Testis (tissue), 3 donors: ENCODE results near the gene OVAAL. TPM values are rescaled to one million over a fixed set of nuclear protein-coding genes. Genes with fewer than 3 reads are reported as not detected.

ENCODE experiments used
- DNase-seq: peaks from one replicate; pipeline ENCODE4 v3.0.0-alpha.2; 2019
- H3K27ac ChIP-seq, 2 donors: fragments of 200-600 bp; sonication (generic); one replicate each; pipeline ENCODE4 v1.5.1; 2019
- H3K27me3 ChIP-seq: fragments of 200-600 bp; sonication (generic); one replicate; pipeline ENCODE4 v1.5.1; 2019
- H3K36me3 ChIP-seq: fragments of 200-600 bp; sonication (generic); one replicate; pipeline ENCODE4 v1.5.1; 2017; ENCODE audit warnings: low read depth; ENCODE audit errors: missing control alignments
- H3K4me1 ChIP-seq: fragments of 200-600 bp; sonication (generic); one replicate; pipeline ENCODE4 v1.5.1; 2019
- H3K4me3 ChIP-seq, 2 donors: fragments of 200-600 bp; sonication (generic); one replicate each; pipeline ENCODE4 v1.5.1; 2017 to 2019
- H3K9me3 ChIP-seq: fragments of 200-600 bp; sonication (generic); one replicate; pipeline ENCODE4 v1.5.1; 2017
- POLR2A ChIP-seq: fragments of 450-650 bp; IDR thresholded peaks from one replicate; pipeline ENCODE4 v1.6.1; 2017; ENCODE audit warnings: antibody characterized with exemption, mild to moderate bottlenecking, moderate library complexity
- WGBS, 2 donors: methylation state at CpG; one replicate each; pipeline ENCODE4 v1.1.5; 2018; 5-methylcytosine and 5-hydroxymethylcytosine counted together
- intact Hi-C: fragments of 100-400 bp; cut with DNase I; formaldehyde crosslinking; loops from one replicate; pipeline ENCODE4 v1.15.1; 2023; ENCODE audit warnings: low total_unique reads
- polyA plus RNA-seq: library from polyadenylated mRNA; stranded (reverse); fragments of 350-450 nt; fragmentation: Illumina TruSeq; extraction: RNeasy Lipid Tissue Mini Kit (QIAGEN cat#74804); gene quantifications from one replicate; pipeline ENCODE4 v1.2.3, GENCODE V29; 2014; ENCODE audit warnings: low read depth, low replicate concordance; ENCODE audit not compliant: insufficient read depth
- total RNA-seq, 2 donors: library from RNA; depleted of rRNA; stranded (reverse); fragments of >200 nt; gene quantifications; one replicate each; pipeline ENCODE4 v1.2.3, GENCODE V29; 2016
- TF ChIP-seq, protein P1 (sequence below), 3 experiments: fragments of 450-650 bp in 2 of 3; fragments of 200-600 bp in 1 of 3; sonication (generic) in 1 of 3; IDR thresholded peaks; one replicate each; pipeline ENCODE4 v1.5.1; 2016 to 2019; ENCODE audit warnings: antibody characterized with exemption in 3 of 3, mild to moderate bottlenecking in 2 of 3, moderate library complexity in 1 of 3

Gene OVAAL
- total and polyA plus RNA-seq, 3 donors from 2014 or later, result not detected

GRCh38 chr1:180571832-180572636 is 13.3 kb downstream of the OVAAL start:
- 92 to 94% methylated on average over 10 of the region's 10 CpGs for WGBS, 2 donors
- H3K36me3 ChIP-seq, result no peaks in the 10 kb centered on the region

GRCh38 chr1:180572760-180573159 is 14.0 kb downstream of the OVAAL start:
- 87 to 93% methylated on average over 4 of the region's 4 CpGs for WGBS, 2 donors
- Histone ChIP-seq H3K27ac (no peak overlapping the region), H3K4me3 (no peak overlapping the region), H3K4me1 (peaks cover 17% of the 10 kb centered on the region), H3K9me3 (no peaks in the 10 kb centered on the region), H3K27me3 (no peaks in the 10 kb centered on the region), H3K36me3 (no peaks in the 10 kb centered on the region)
- TF ChIP-seq, protein P1, sequence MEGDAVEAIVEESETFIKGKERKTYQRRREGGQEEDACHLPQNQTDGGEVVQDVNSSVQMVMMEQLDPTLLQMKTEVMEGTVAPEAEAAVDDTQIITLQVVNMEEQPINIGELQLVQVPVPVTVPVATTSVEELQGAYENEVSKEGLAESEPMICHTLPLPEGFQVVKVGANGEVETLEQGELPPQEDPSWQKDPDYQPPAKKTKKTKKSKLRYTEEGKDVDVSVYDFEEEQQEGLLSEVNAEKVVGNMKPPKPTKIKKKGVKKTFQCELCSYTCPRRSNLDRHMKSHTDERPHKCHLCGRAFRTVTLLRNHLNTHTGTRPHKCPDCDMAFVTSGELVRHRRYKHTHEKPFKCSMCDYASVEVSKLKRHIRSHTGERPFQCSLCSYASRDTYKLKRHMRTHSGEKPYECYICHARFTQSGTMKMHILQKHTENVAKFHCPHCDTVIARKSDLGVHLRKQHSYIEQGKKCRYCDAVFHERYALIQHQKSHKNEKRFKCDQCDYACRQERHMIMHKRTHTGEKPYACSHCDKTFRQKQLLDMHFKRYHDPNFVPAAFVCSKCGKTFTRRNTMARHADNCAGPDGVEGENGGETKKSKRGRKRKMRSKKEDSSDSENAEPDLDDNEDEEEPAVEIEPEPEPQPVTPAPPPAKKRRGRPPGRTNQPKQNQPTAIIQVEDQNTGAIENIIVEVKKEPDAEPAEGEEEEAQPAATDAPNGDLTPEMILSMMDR (IDR thresholded peaks at IDR 0.05), result no peak
- TF ChIP-seq POLR2A, result no peak
- intact Hi-C loops, result no loop called here
- DNase-seq, result no peak

More at GRCh38 chr1:180571832-180572636, 13.3 kb downstream of the OVAAL start:
- TF ChIP-seq POLR2A, result no peak
- Histone ChIP-seq H3K4me1 (peaks cover 17% of the 10 kb centered on the region), H3K4me3 (no peak overlapping the region), H3K9me3 (no peaks in the 10 kb centered on the region), H3K27ac (no peak overlapping the region), H3K27me3 (no peaks in the 10 kb centered on the region)
- no peak for DNase-seq
- intact Hi-C loops, result no loop called here

DNA sequence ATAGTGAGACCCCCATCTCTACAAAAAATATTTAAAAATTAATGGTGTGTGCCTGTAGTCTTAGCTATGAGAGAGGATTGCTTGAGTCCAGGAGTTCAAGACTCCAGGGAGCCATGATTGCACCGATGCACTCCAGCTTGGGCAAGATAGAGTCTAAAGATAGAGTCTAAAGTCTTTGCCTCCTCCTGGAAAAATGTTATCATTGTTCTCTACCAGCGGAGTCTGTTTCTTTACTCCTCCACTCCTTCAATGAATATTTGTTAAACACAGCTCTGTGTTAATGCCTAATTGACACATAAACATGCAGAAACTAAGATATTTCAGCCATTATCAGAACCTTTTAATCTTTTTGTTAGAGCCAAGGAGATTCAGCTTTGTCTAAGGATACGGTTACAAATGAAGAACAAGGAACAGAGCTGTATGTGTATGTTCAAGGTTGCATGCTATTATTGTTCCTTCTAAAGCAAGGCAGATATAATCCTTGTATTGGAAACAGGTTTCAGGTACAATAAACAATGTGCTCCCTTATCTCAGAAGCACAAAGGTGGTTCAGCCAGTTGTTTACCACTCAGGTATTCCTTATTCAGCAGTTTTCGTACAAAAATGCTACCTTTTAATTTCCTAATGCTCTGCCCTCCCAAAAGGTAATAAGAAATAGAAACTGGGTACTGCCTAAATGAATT is 15.4 kb downstream of the OVAAL start:
- WGBS, 2 donors, result 47 to 55% methylated on average over 4 of the region's 4 CpGs
- H3K36me3 ChIP-seq, result no peaks in the 10 kb centered on the region
- H3K27me3 ChIP-seq, result no peaks in the 10 kb centered on the region
- H3K9me3 ChIP-seq, result no peaks in the 10 kb centered on the region
- no peak overlapping the region for H3K4me3 ChIP-seq
- H3K4me1 ChIP-seq, result peaks cover 17% of the 10 kb centered on the region
- peak overlapping the region; percentile 11 to 13 for H3K27ac ChIP-seq
- TF ChIP-seq, protein P1 (IDR thresholded peaks at IDR 0.05), result no peak
- TF ChIP-seq POLR2A, result no peak
- no peak for DNase-seq
- intact Hi-C loops, result no loop called here

GRCh38 chr1:180577361-180577760 is 18.6 kb downstream of the OVAAL start:
- WGBS, 2 donors, result 35 to 37% methylated on average over 3 of the region's 3 CpGs

More at GRCh38 chr1:180577361-180577760, 18.6 kb downstream of the OVAAL start:
- H3K27me3 ChIP-seq, result no peaks in the 10 kb centered on the region
- H3K36me3 ChIP-seq, result no peaks in the 10 kb centered on the region
- TF ChIP-seq POLR2A, result no peak
- TF ChIP-seq, protein P1 (IDR thresholded peaks at IDR 0.05), result no peak
- no peak overlapping the region for H3K27ac ChIP-seq
- H3K9me3 ChIP-seq, result no peaks in the 10 kb centered on the region
- intact Hi-C loops, result no loop called here
- H3K4me1 ChIP-seq, result peaks cover 13% of the 10 kb centered on the region
- DNase-seq, result no peak
- no peak overlapping the region for H3K4me3 ChIP-seq
